H1 (cell line): ENCODE results near the gene EPN3. TPM values are rescaled to one million over a fixed set of nuclear protein-coding genes. Genes with fewer than 3 reads are reported as not detected.

ENCODE experiments used
- ASH2L ChIP-seq: fragments of 200-600, 300-600 bp; sonication (generic); IDR thresholded peaks from one replicate; pipeline ENCODE4 v1.7.1; 2017; ENCODE audit warnings: low read length
- BACH1 ChIP-seq: IDR thresholded peaks from 2 replicates; pipeline ENCODE4 v1.6.1; 2012; ENCODE audit warnings: low read length, improper control_type of control experiment
- CHD7 ChIP-seq: fragments of 300-600 bp; sonication (generic); IDR thresholded peaks from 2 replicates; pipeline ENCODE4 v1.7.1; 2012; ENCODE audit warnings: low read length, moderate library complexity, mild to moderate bottlenecking, inconsistent platforms; ENCODE audit not compliant: insufficient replicate concordance
- E2F6 ChIP-seq: IDR thresholded peaks from 2 replicates; pipeline ENCODE4 v1.6.1; 2012; ENCODE audit warnings: inconsistent platforms
- EZH2 ChIP-seq: fragments of 200-600 bp; sonication (generic); IDR thresholded peaks from 2 replicates; pipeline ENCODE4 v1.7.1; 2012; ENCODE audit warnings: low read depth, mild to moderate bottlenecking, moderate library complexity, low read length, inconsistent platforms; ENCODE audit not compliant: severe bottlenecking
- HDAC2 ChIP-seq, 2 experiments: fragments of 300-600 bp in 1 of 2; sonication (generic) in 1 of 2; IDR thresholded peaks; 2 replicates each; pipeline ENCODE4 v1.6.1; 2011 to 2012; ENCODE audit warnings: low read depth in 2 of 2, low read length in 2 of 2, mild to moderate bottlenecking in 2 of 2, moderate library complexity in 2 of 2, borderline replicate concordance in 1 of 2, inconsistent platforms in 1 of 2
- RFX5 ChIP-seq: IDR thresholded peaks from 2 replicates; pipeline ENCODE4 v1.6.1; 2011; ENCODE audit warnings: low read depth, low read length, improper control_type of control experiment, borderline replicate concordance
- SRF ChIP-seq: IDR thresholded peaks from 2 replicates; pipeline ENCODE4 v1.6.1; 2011; ENCODE audit warnings: mild to moderate bottlenecking, low read depth, low read length, moderate library complexity
- TAF1 ChIP-seq: IDR thresholded peaks from 2 replicates; pipeline ENCODE4 v1.6.1; 2011; ENCODE audit warnings: mild to moderate bottlenecking, low read depth, low read length
- polyA plus RNA-seq, 7 experiments: library from polyadenylated mRNA; depleted of rRNA in 3 of 7; stranded (reverse) in 5 of 7; unstranded in 2 of 7; fragments of >200 nt in 5 of 7; fragments of 200-250 nt in 2 of 7; gene quantifications; 1 replicate in 5 of 7; 2 replicates in 1 of 7; 4 replicates in 1 of 7; pipeline versions ENCODE4 v1.2.1 to v1.2.3, GENCODE V29; 2011 to 2013; ENCODE audit warnings: missing spikeins in 2 of 7, mixed read lengths in 2 of 7
- total RNA-seq: library from RNA; stranded (reverse); fragmentation: NEBNext Ultra II Directional; extraction: Animal tissue kit (Norgen Biotek cat#: 25700); gene quantifications from 2 replicates; pipeline ENCODE4 v1.2.1, GENCODE V29; 2021

EPN3 gene
- total and polyA plus RNA-seq, 2 of the 8 experiments (the other 6 are each of a cell fraction or from before 2014, with no cell fraction given): 6.7 to 7.9 TPM

- TF ChIP-seq CHD7: no peak
- no peak for TF ChIP-seq SRF
- TF ChIP-seq E2F6: peak; percentile 63; the same call in 1 of the 2 replicates
- TF ChIP-seq HDAC2 (IDR thresholded peaks at IDR 0.05; ENCODE audit: borderline replicate concordance in 1 of 2, low read depth in 2 of 2, low read length in 2 of 2): no peak
- TF ChIP-seq ASH2L: no peak
- no peak for TF ChIP-seq BACH1
- TF ChIP-seq TAF1: no peak
- no peak for TF ChIP-seq RFX5
- TF ChIP-seq EZH2: no peak
These were observed 17.4 kb upstream of the EPN3 start (continued) for GRCh38 chr17:50514936-50515702.
